IMR-90 (cell line): ENCODE results near the gene POR. TPM values are rescaled to one million over a fixed set of nuclear protein-coding genes. Genes with fewer than 3 reads are reported as not detected.

Source experiments
- ATAC-seq: fragments of 200-7000 bp; cut with Tn5 transposase; 2 replicates; pipeline ENCODE4 v1.9.1; 2020; ENCODE audit warnings: low read depth, mild to moderate bottlenecking, moderate library complexity
- BruUV-seq: library from RNA; stranded (reverse); fragments of 400-500 nt; replicated peaks from 2 replicates; lab custom pipeline; 2021; lab: Mats Ljungman, UMichigan
- CTCF ChIA-PET: fragments of 300-600 bp; formaldehyde crosslinking; extraction: SDS; loops from one replicate; lab custom pipeline; 2021; ENCODE audit warnings: antibody characterized with exemption; lab: Yijun Ruan, JAX
- POLR2A ChIA-PET: fragments of 300-600 bp; sonication (Branson Sonifier 250); formaldehyde crosslinking; loops from one replicate; lab custom pipeline; 2022; ENCODE audit warnings: antibody characterized with exemption; ENCODE audit not compliant: unreplicated experiment; lab: Charles Lee
- DNase-seq: peaks from one replicate; pipeline ENCODE4 v3.0.0; 2013
- H2AFZ ChIP-seq: replicated peaks from 2 replicates; pipeline ENCODE3; 2013; ENCODE audit warnings: low read length, mild to moderate bottlenecking; ENCODE audit not compliant: poor library complexity
- H2AK5ac ChIP-seq: 2 replicates; pipeline ENCODE4 v1.6.1; 2013; ENCODE audit warnings: low read depth, low read length, inconsistent platforms
- H2AK9ac ChIP-seq: replicated peaks from 2 replicates; pipeline ENCODE3; 2013; ENCODE audit warnings: mild to moderate bottlenecking, low read depth, low read length, moderate library complexity; ENCODE audit not compliant: poor library complexity
- H2BK120ac ChIP-seq: 2 replicates; pipeline ENCODE4 v1.6.1; 2013; ENCODE audit warnings: low read depth, low read length, inconsistent platforms
- H2BK15ac ChIP-seq: 3 replicates; pipeline ENCODE4 v1.6.1; 2013; ENCODE audit warnings: low read depth, low read length, inconsistent platforms
- H2BK20ac ChIP-seq: 2 replicates; pipeline ENCODE4 v1.6.1; 2013; ENCODE audit warnings: low read depth, mild to moderate bottlenecking, inconsistent platforms, low read length, moderate library complexity
- H2BK5ac ChIP-seq: 2 replicates; pipeline ENCODE4 v1.6.1; 2013; ENCODE audit warnings: mild to moderate bottlenecking, low read depth, low read length, inconsistent platforms; ENCODE audit not compliant: poor library complexity, severe bottlenecking
- H3K14ac ChIP-seq: replicated peaks from 2 replicates; pipeline ENCODE4 v1.6.1; 2013; ENCODE audit warnings: low read depth, low read length, inconsistent platforms
- H3K18ac ChIP-seq: 2 replicates; pipeline ENCODE4 v1.6.1; 2013; ENCODE audit warnings: low read depth, low read length, control low read depth
- H3K23ac ChIP-seq: 2 replicates; pipeline ENCODE4 v1.6.1; 2013; ENCODE audit warnings: low read depth, low read length, inconsistent platforms
- H3K27ac ChIP-seq: 2 replicates; pipeline ENCODE4 v1.5.1; 2013; ENCODE audit warnings: mild to moderate bottlenecking, control low read depth, low read length; ENCODE audit not compliant: insufficient read depth
- H3K27me3 ChIP-seq: 2 replicates; pipeline ENCODE4 v1.6.1; 2013; ENCODE audit warnings: low read length; ENCODE audit not compliant: control insufficient read depth, insufficient read depth
- H3K36me3 ChIP-seq: 2 replicates; pipeline ENCODE4 v1.6.1; 2013; ENCODE audit warnings: low read length, mixed read lengths; ENCODE audit not compliant: control insufficient read depth, insufficient read depth
- H3K4ac ChIP-seq: 2 replicates; pipeline ENCODE4 v1.6.1; 2013; ENCODE audit warnings: low read depth, low read length, inconsistent platforms
- H3K4me1 ChIP-seq: 2 replicates; pipeline ENCODE4 v1.6.1; 2013; ENCODE audit warnings: low read length, mixed read lengths; ENCODE audit not compliant: control insufficient read depth, insufficient read depth
- H3K4me2 ChIP-seq: 2 replicates; pipeline ENCODE4 v1.6.1; 2013; ENCODE audit warnings: low read depth, mild to moderate bottlenecking, control low read depth, low read length, moderate library complexity
- H3K4me3 ChIP-seq: 2 replicates; pipeline ENCODE4 v1.5.1; 2013; ENCODE audit warnings: low read depth, mild to moderate bottlenecking, control low read depth, low read length, moderate library complexity; ENCODE audit not compliant: insufficient read depth
- H3K56ac ChIP-seq: 2 replicates; pipeline ENCODE4 v1.6.1; 2013; ENCODE audit warnings: low read length, inconsistent platforms; ENCODE audit not compliant: insufficient read depth; ENCODE audit errors: extremely low read depth
- H3K79me1 ChIP-seq, 2 experiments: 2 replicates each; pipeline ENCODE4 v1.6.1; 2013; ENCODE audit warnings: low read length in 2 of 2, inconsistent platforms in 1 of 2, low read depth in 1 of 2
- H3K9ac ChIP-seq: 2 replicates; pipeline ENCODE4 v1.6.1; 2013; ENCODE audit warnings: low read depth, low read length, control low read depth
- H3K9me1 ChIP-seq: 2 replicates; pipeline ENCODE4 v1.6.1; 2013; ENCODE audit warnings: low read length, inconsistent platforms; ENCODE audit not compliant: insufficient read depth
- H3K9me3 ChIP-seq: 2 replicates; pipeline ENCODE4 v1.6.1; 2013; ENCODE audit warnings: low read length; ENCODE audit not compliant: control insufficient read depth, insufficient read depth
- H4K20me1 ChIP-seq: 2 replicates; pipeline ENCODE4 v1.6.1; 2013; ENCODE audit warnings: low read length, inconsistent platforms; ENCODE audit not compliant: insufficient read depth
- H4K5ac ChIP-seq: 2 replicates; pipeline ENCODE4 v1.6.1; 2013; ENCODE audit warnings: mild to moderate bottlenecking, low read depth, low read length, control low read depth
- H4K8ac ChIP-seq, 2 experiments: 2 replicates each; pipeline ENCODE4 v1.6.1; 2013; ENCODE audit warnings: low read depth in 2 of 2, low read length in 2 of 2, control low read depth in 1 of 2, inconsistent platforms in 1 of 2
- H4K91ac ChIP-seq: 2 replicates; pipeline ENCODE4 v1.6.1; 2013; ENCODE audit warnings: low read depth, low read length, inconsistent platforms; ENCODE audit not compliant: insufficient read depth
- ELK1 ChIP-seq: fragments of 150-350 bp; IDR thresholded peaks from 2 replicates; pipeline ENCODE4 v1.6.1; 2016; ENCODE audit warnings: low read depth, mild to moderate bottlenecking, low read length, moderate library complexity, borderline replicate concordance
- MAZ ChIP-seq: IDR thresholded peaks from 2 replicates; pipeline ENCODE4 v1.6.1; 2012; ENCODE audit warnings: low read depth, mild to moderate bottlenecking, low read length, improper control_type of control experiment, moderate library complexity, borderline replicate concordance
- RAD21 ChIP-seq: IDR thresholded peaks from 2 replicates; pipeline ENCODE4 v1.6.1; 2012; ENCODE audit warnings: low read length, improper control_type of control experiment
- RCOR1 ChIP-seq: IDR thresholded peaks from 2 replicates; pipeline ENCODE4 v1.6.1; 2012; ENCODE audit warnings: mild to moderate bottlenecking, low read length, improper control_type of control experiment; ENCODE audit not compliant: insufficient replicate concordance
- RFX5 ChIP-seq: IDR thresholded peaks from 2 replicates; pipeline ENCODE4 v1.8.0; 2012; ENCODE audit warnings: low read depth, mild to moderate bottlenecking, low read length, moderate library complexity
- whole genome bisulfite sequencing, 2 experiments: methylation state at CpG; one replicate each; pipeline versions ENCODE4 v1.1.5 to v1.1.7; 2013; ENCODE audit warnings: missing lambda C conversion rate in 2 of 2; ENCODE audit not compliant: insufficient read length in 1 of 2; ENCODE audit errors: extremely low coverage in 2 of 2; 5-methylcytosine and 5-hydroxymethylcytosine counted together
- dilution Hi-C: fragments of 300-500 bp; cut with HindIII; formaldehyde crosslinking; loops from one replicate; pipeline ENCODE4 v1.14.3; 2018; ENCODE audit warnings: low sequenced_read_pairs; ENCODE audit not compliant: unreplicated experiment
- in situ Hi-C: fragments of 300-500 bp; cut with MboI; formaldehyde crosslinking; loops from 3 replicates; pipeline ENCODE4 v1.14.3; 2019; ENCODE audit warnings: low sequenced_read_pairs, inconsistent platforms, mixed read lengths
- intact Hi-C: fragments of 100-400 bp; cut with micrococcal nuclease; formaldehyde crosslinking; loops from 2 replicates; pipeline ENCODE4 v1.10.0; 2022
- polyA plus RNA-seq, 3 experiments: library from polyadenylated mRNA; depleted of rRNA; stranded (reverse); fragments of >200 nt; gene quantifications; 2 replicates each; pipeline ENCODE4 v1.2.3, GENCODE V29; 2012; ENCODE audit warnings: low replicate concordance in 1 of 3
- total RNA-seq: library from RNA; depleted of rRNA; stranded (reverse); fragments of >200 nt; gene quantifications from 2 replicates; pipeline ENCODE4 v1.2.3, GENCODE V29; 2012

Gene POR
- total and polyA plus RNA-seq, 2 of the 4 experiments (the other 2 are of a cell fraction): 25.5 to 42.2 TPM

GRCh38 chr7:75969182-75969581, 54.2 kb downstream of the POR start:
- Histone ChIP-seq H3K9me3 (no peaks in the 10 kb centered on the region), H3K36me3 (peaks cover 17% of the 10 kb centered on the region; the same call in 1 of the 2 replicates), H3K4me3 (no peak overlapping the region), H4K8ac (no peak overlapping the region), H3K18ac (no peak overlapping the region), H2AK9ac (no peak overlapping the region), H3K4ac (no peak overlapping the region), H2BK5ac (no peak overlapping the region), H3K23ac (no peak overlapping the region), H3K79me1 (peaks cover 0 to 41% of the 10 kb centered on the region in 2 experiments), H2AFZ (no peak overlapping the region), H3K4me2 (no peak overlapping the region), H3K27me3 (no peaks in the 10 kb centered on the region), H2BK120ac (no peak overlapping the region), H3K9me1 (peaks cover 14% of the 10 kb centered on the region), H4K91ac (no peak overlapping the region), H3K9ac (no peak overlapping the region), H3K56ac (no peak overlapping the region), H4K5ac (no peak overlapping the region), H2BK15ac (no peak overlapping the region), H4K20me1 (no peaks in the 10 kb centered on the region), H3K4me1 (peaks cover 11% of the 10 kb centered on the region; the same call in 1 of the 2 replicates), H3K14ac (no peak overlapping the region), H3K27ac (no peak overlapping the region), H2BK20ac (no peak overlapping the region), H2AK5ac (no peak overlapping the region; the same call in 1 of the 2 replicates)
- dilution Hi-C loops (no loop called here), in situ Hi-C loops (no loop called here), intact Hi-C loops (loop anchor here (10.0 kb wide), 1 partner anchor 54 kb away; the partner anchor contains the start of gene POR)
- TF ChIP-seq RFX5: no peak
- TF ChIP-seq RCOR1: no peak
- TF ChIP-seq RAD21: no peak
- TF ChIP-seq MAZ: no peak
- no peak for TF ChIP-seq ELK1
- CTCF ChIA-PET: no interaction called here
- ATAC-seq (no peak), DNase-seq (no peak)
- WGBS, 2 experiments: 80% methylated on average over 5 of the region's 13 CpGs; no CpG with 5 or more reads in 1 of the 2 experiments
- POLR2A ChIA-PET: no interaction called here
- BruUV-seq: no TSS peak
